Central memory CD8-positive, alpha-beta T cell (primary cell): ENCODE measurements around the gene ADCY2.
A peak's percentile ranks its signal among the peaks of the same experiment; 100 is the strongest.

Experiments used
- ATAC-seq: fragments of 150-1000 bp; cut with Tn5 transposase; replicated peaks from 2 replicates; pipeline ENCODE4 v1.10.0; 2022; ENCODE audit warnings: mild to moderate bottlenecking, moderate FRiP score, moderate number of reproducible peaks; ENCODE audit not compliant: poor library complexity, severe bottlenecking; ENCODE audit errors: extremely low read depth
- DNase-seq, 2 donors: peaks; one replicate each; pipeline ENCODE4 v3.0.0; 2021; ENCODE audit warnings: low spot score in 2 of 2
- H3K27ac Mint-ChIP-seq: one replicate; pipeline ENCODE4 v1.8.0; 2022; ENCODE audit warnings: low read depth, mild to moderate bottlenecking, moderate library complexity, mixed read lengths
- H3K27me3 Mint-ChIP-seq: one replicate; pipeline ENCODE4 v1.8.0; 2022; ENCODE audit warnings: mixed read lengths
- H3K36me3 Mint-ChIP-seq: one replicate; pipeline ENCODE4 v1.8.0; 2022; ENCODE audit warnings: mild to moderate bottlenecking, moderate library complexity, mixed read lengths; ENCODE audit not compliant: insufficient read depth
- H3K4me1 Mint-ChIP-seq: one replicate; pipeline ENCODE4 v1.8.0; 2022; ENCODE audit warnings: mixed read lengths
- H3K4me3 Mint-ChIP-seq: one replicate; pipeline ENCODE4 v1.8.0; 2022; ENCODE audit warnings: mild to moderate bottlenecking, moderate library complexity, mixed read lengths
- H3K9me3 Mint-ChIP-seq: one replicate; pipeline ENCODE4 v1.8.0; 2022; ENCODE audit warnings: mixed read lengths

ADCY2 gene

GRCh38 chr5:7805379-7805778 lies 409.4 kb downstream of the ADCY2 start:
- Mint-ChIP-seq H3K4me1 (no peaks in the 10 kb centered on the region), H3K27ac (no peak overlapping the region), H3K27me3 (peaks cover 22% of the 10 kb centered on the region), H3K4me3 (no peak overlapping the region), H3K36me3 (peaks cover under 1% of the 10 kb centered on the region), H3K9me3 (no peaks in the 10 kb centered on the region)
- no peak for DNase-seq
- ATAC-seq: no peak

GRCh38 chr5:7808998-7809397 lies 413.1 kb downstream of the ADCY2 start:
- H3K27me3 Mint-ChIP-seq: peaks cover 51% of the 10 kb centered on the region
- no peak for ATAC-seq
- no peaks in the 10 kb centered on the region for H3K9me3 Mint-ChIP-seq
- DNase-seq: no peak
- no peaks in the 10 kb centered on the region for H3K4me1 Mint-ChIP-seq
- H3K36me3 Mint-ChIP-seq: peaks cover 3% of the 10 kb centered on the region
- no peak overlapping the region for H3K27ac Mint-ChIP-seq
- H3K4me3 Mint-ChIP-seq: no peak overlapping the region

- Mint-ChIP-seq H3K27ac (no peak overlapping the region), H3K4me1 (peaks cover 8% of the 10 kb centered on the region), H3K9me3 (no peaks in the 10 kb centered on the region), H3K27me3 (peaks cover 78% of the 10 kb centered on the region), H3K36me3 (peaks cover 5% of the 10 kb centered on the region), H3K4me3 (no peak overlapping the region)
- ATAC-seq (no peak), DNase-seq (no peak)
Measured at GRCh38 chr5:7811715-7812114, 415.8 kb downstream of the ADCY2 start.

- peaks cover 68% of the 10 kb centered on the region for H3K27me3 Mint-ChIP-seq
- H3K9me3 Mint-ChIP-seq: no peaks in the 10 kb centered on the region
- no peak for ATAC-seq
- no peak overlapping the region for H3K4me3 Mint-ChIP-seq
- H3K36me3 Mint-ChIP-seq: peaks cover 5% of the 10 kb centered on the region
- DNase-seq: no peak
- H3K4me1 Mint-ChIP-seq: peaks cover 8% of the 10 kb centered on the region
- no peak overlapping the region for H3K27ac Mint-ChIP-seq
Measured at GRCh38 chr5:7813007-7813406, 417.1 kb downstream of the ADCY2 start.

- Mint-ChIP-seq H3K4me1 (peaks cover 8% of the 10 kb centered on the region), H3K27me3 (peaks cover 64% of the 10 kb centered on the region), H3K36me3 (peaks cover 5% of the 10 kb centered on the region), H3K27ac (no peak overlapping the region), H3K9me3 (no peaks in the 10 kb centered on the region), H3K4me3 (no peak overlapping the region)
- ATAC-seq (no peak), DNase-seq (no peak)
Measured at GRCh38 chr5:7813576-7813975, 417.6 kb downstream of the ADCY2 start.

- ATAC-seq (no peak), DNase-seq (no peak)
- Mint-ChIP-seq H3K4me1 (peaks cover 8% of the 10 kb centered on the region), H3K27ac (no peak overlapping the region), H3K9me3 (no peaks in the 10 kb centered on the region), H3K4me3 (no peak overlapping the region), H3K36me3 (peaks cover 5% of the 10 kb centered on the region), H3K27me3 (peaks cover 73% of the 10 kb centered on the region)
Measured at GRCh38 chr5:7814816-7815215, 418.9 kb downstream of the ADCY2 start.

GRCh38 chr5:7815892-7816534 lies 420.1 kb downstream of the ADCY2 start:
- ATAC-seq (peak; percentile 24), DNase-seq (peak; percentile 16 to 37)
- Mint-ChIP-seq H3K36me3 (peaks cover 2% of the 10 kb centered on the region), H3K4me1 (peaks cover 8% of the 10 kb centered on the region), H3K4me3 (no peak overlapping the region), H3K27ac (no peak overlapping the region), H3K9me3 (no peaks in the 10 kb centered on the region), H3K27me3 (peaks cover 70% of the 10 kb centered on the region)

GRCh38 chr5:7816535-7816901 lies 420.6 kb downstream of the ADCY2 start:
- Mint-ChIP-seq H3K27ac (no peak overlapping the region), H3K4me3 (no peak overlapping the region), H3K36me3 (peaks cover 2% of the 10 kb centered on the region), H3K9me3 (no peaks in the 10 kb centered on the region), H3K4me1 (peaks cover 8% of the 10 kb centered on the region), H3K27me3 (peaks cover 73% of the 10 kb centered on the region)
- DNase-seq (no peak), ATAC-seq (no peak)

GRCh38 chr5:7822449-7822848 lies 426.5 kb downstream of the ADCY2 start:
- Mint-ChIP-seq H3K4me1 (no peaks in the 10 kb centered on the region), H3K36me3 (no peaks in the 10 kb centered on the region), H3K4me3 (no peak overlapping the region), H3K9me3 (no peaks in the 10 kb centered on the region), H3K27ac (no peak overlapping the region), H3K27me3 (peaks cover 65% of the 10 kb centered on the region)
- DNase-seq: no peak
- no peak for ATAC-seq

- no peak overlapping the region for H3K4me3 Mint-ChIP-seq
- DNase-seq (no peak), ATAC-seq (no peak)
- no peaks in the 10 kb centered on the region for H3K9me3 Mint-ChIP-seq
- H3K27ac Mint-ChIP-seq: no peak overlapping the region
- no peaks in the 10 kb centered on the region for H3K36me3 Mint-ChIP-seq
- no peaks in the 10 kb centered on the region for H3K4me1 Mint-ChIP-seq
- peaks cover 65% of the 10 kb centered on the region for H3K27me3 Mint-ChIP-seq
Measured at GRCh38 chr5:7823594-7823993, 427.7 kb downstream of the ADCY2 start.

- Mint-ChIP-seq H3K4me1 (no peaks in the 10 kb centered on the region), H3K27ac (no peak overlapping the region)
- ATAC-seq: no peak
Measured at GRCh38 chr5:7824995-7825394, 429.1 kb downstream of the ADCY2 start.

GRCh38 chr5:7825630-7826029 lies 429.7 kb downstream of the ADCY2 start:
- H3K36me3 Mint-ChIP-seq: no peaks in the 10 kb centered on the region
- H3K27ac Mint-ChIP-seq: no peak overlapping the region
- ATAC-seq (no peak), DNase-seq (no peak)
- no peak overlapping the region for H3K4me3 Mint-ChIP-seq
- no peaks in the 10 kb centered on the region for H3K4me1 Mint-ChIP-seq
- H3K9me3 Mint-ChIP-seq: no peaks in the 10 kb centered on the region
- peaks cover 66% of the 10 kb centered on the region for H3K27me3 Mint-ChIP-seq

More at GRCh38 chr5:7824995-7825394, 429.1 kb downstream of the ADCY2 start:
- H3K36me3 Mint-ChIP-seq: no peaks in the 10 kb centered on the region
- peaks cover 68% of the 10 kb centered on the region for H3K27me3 Mint-ChIP-seq
- no peak overlapping the region for H3K4me3 Mint-ChIP-seq
- DNase-seq: no peak
- H3K9me3 Mint-ChIP-seq: no peaks in the 10 kb centered on the region

GRCh38 chr5:7827610-7828009 lies 431.7 kb downstream of the ADCY2 start:
- H3K4me1 Mint-ChIP-seq: no peaks in the 10 kb centered on the region
- DNase-seq (no peak), ATAC-seq (no peak)
- H3K27me3 Mint-ChIP-seq: peaks cover 60% of the 10 kb centered on the region
- no peak overlapping the region for H3K27ac Mint-ChIP-seq
- no peak overlapping the region for H3K4me3 Mint-ChIP-seq
- no peaks in the 10 kb centered on the region for H3K9me3 Mint-ChIP-seq
- H3K36me3 Mint-ChIP-seq: no peaks in the 10 kb centered on the region
